Measurements from ENCODE around the gene MFSD8.
"Not testable (repeated sequence)": the region's sequence is repeated elsewhere in the genome, so short reads cannot be mapped to it uniquely, and the experiment has no call there.

- TF ChIP-seq CTCF, EP300, POLR2A, POLR2AphosphoS5 (IDR thresholded peaks at IDR 0.05): not testable (repeated sequence)
Observed at GRCh38 chr4:127925720-127926119, 39.3 kb downstream of the MFSD8 start.

Measured in sigmoid colon (tissue), 4 donors.